ENCODE measurements around the gene SV2B.
"Not testable (repeated sequence)": the region's sequence is repeated elsewhere in the genome, so short reads cannot be mapped to it uniquely, and the experiment has no call there.

Gene SV2B

GRCh38 chr15:91070872-91071271 lies 29.2 kb upstream of the SV2B start:
- no peak overlapping the region for H3K4me3 ChIP-seq (ENCODE audit: low read depth in 1 of 2, low read length in 2 of 2)
- no peak overlapping the region for H3K27ac ChIP-seq (ENCODE audit: low read length)
- H3K27me3 ChIP-seq (ENCODE audit: low read depth, low read length), result no peaks in the 10 kb centered on the region
- H3K4me1 ChIP-seq (ENCODE audit: control insufficient read depth in 1 of 2, insufficient read depth in 2 of 2, low read length in 2 of 2), result no peaks in the 10 kb centered on the region
- no peaks in the 10 kb centered on the region for H3K36me3 ChIP-seq (ENCODE audit: control insufficient read depth in 1 of 2, insufficient read depth in 2 of 2, low read length in 2 of 2)
- no peaks in the 10 kb centered on the region for H3K9me3 ChIP-seq (ENCODE audit: control insufficient read depth in 1 of 2, low read length in 2 of 2)

- Histone ChIP-seq H3K4me1 (ENCODE audit: control insufficient read depth in 1 of 2, insufficient read depth in 2 of 2, low read length in 2 of 2) (no peaks in the 10 kb centered on the region), H3K27me3 (ENCODE audit: low read depth, low read length) (no peaks in the 10 kb centered on the region), H3K9me3 (ENCODE audit: control insufficient read depth in 1 of 2, low read length in 2 of 2) (no peaks in the 10 kb centered on the region), H3K27ac (ENCODE audit: low read length) (no peak overlapping the region), H3K4me3 (ENCODE audit: low read depth in 1 of 2, low read length in 2 of 2) (no peak overlapping the region), H3K36me3 (ENCODE audit: control insufficient read depth in 1 of 2, insufficient read depth in 2 of 2, low read length in 2 of 2) (no peaks in the 10 kb centered on the region)
Observed at GRCh38 chr15:91072161-91072560, 27.9 kb upstream of the SV2B start.

- H3K4me1 ChIP-seq (ENCODE audit: control insufficient read depth in 1 of 2, insufficient read depth in 2 of 2, low read length in 2 of 2), result no peaks in the 10 kb centered on the region
- H3K4me3 ChIP-seq (ENCODE audit: low read depth in 1 of 2, low read length in 2 of 2), result no peak overlapping the region
- no peaks in the 10 kb centered on the region for H3K9me3 ChIP-seq (ENCODE audit: control insufficient read depth in 1 of 2, low read length in 2 of 2)
- H3K27ac ChIP-seq (ENCODE audit: low read length), result no peak overlapping the region
- H3K27me3 ChIP-seq (ENCODE audit: low read depth, low read length), result no peaks in the 10 kb centered on the region
- no peaks in the 10 kb centered on the region for H3K36me3 ChIP-seq (ENCODE audit: control insufficient read depth in 1 of 2, insufficient read depth in 2 of 2, low read length in 2 of 2)
Observed at GRCh38 chr15:91073077-91073476, 27.0 kb upstream of the SV2B start.

- no peaks in the 10 kb centered on the region for H3K36me3 ChIP-seq (ENCODE audit: control insufficient read depth in 1 of 2, insufficient read depth in 2 of 2, low read length in 2 of 2)
- no peaks in the 10 kb centered on the region for H3K4me1 ChIP-seq (ENCODE audit: control insufficient read depth in 1 of 2, insufficient read depth in 2 of 2, low read length in 2 of 2)
- H3K27ac ChIP-seq (ENCODE audit: low read length), result no peak overlapping the region
- H3K4me3 ChIP-seq (ENCODE audit: low read depth in 1 of 2, low read length in 2 of 2), result no peak overlapping the region
- no peaks in the 10 kb centered on the region for H3K27me3 ChIP-seq (ENCODE audit: low read depth, low read length)
- peaks cover 0 to 3% of the 10 kb centered on the region in 2 donors for H3K9me3 ChIP-seq (ENCODE audit: control insufficient read depth in 1 of 2, low read length in 2 of 2)
Observed at GRCh38 chr15:91073768-91074167, 26.3 kb upstream of the SV2B start.

GRCh38 chr15:91075739-91076138 lies 24.3 kb upstream of the SV2B start:
- Histone ChIP-seq H3K9me3 (ENCODE audit: control insufficient read depth in 1 of 2, low read length in 2 of 2) (peaks cover 0 to 14% of the 10 kb centered on the region in 2 donors), H3K27ac (ENCODE audit: low read length) (no peak overlapping the region), H3K4me3 (ENCODE audit: low read depth in 1 of 2, low read length in 2 of 2) (no peak overlapping the region), H3K27me3 (ENCODE audit: low read depth, low read length) (no peaks in the 10 kb centered on the region), H3K4me1 (ENCODE audit: control insufficient read depth in 1 of 2, insufficient read depth in 2 of 2, low read length in 2 of 2) (no peaks in the 10 kb centered on the region), H3K36me3 (ENCODE audit: control insufficient read depth in 1 of 2, insufficient read depth in 2 of 2, low read length in 2 of 2) (no peaks in the 10 kb centered on the region)

- no peaks in the 10 kb centered on the region for H3K36me3 ChIP-seq (ENCODE audit: control insufficient read depth in 1 of 2, insufficient read depth in 2 of 2, low read length in 2 of 2)
- H3K4me1 ChIP-seq (ENCODE audit: control insufficient read depth in 1 of 2, insufficient read depth in 2 of 2, low read length in 2 of 2), result no peaks in the 10 kb centered on the region
- H3K9me3 ChIP-seq (ENCODE audit: control insufficient read depth in 1 of 2, low read length in 2 of 2), result peaks cover 0 to 14% of the 10 kb centered on the region in 2 donors
- no peak overlapping the region for H3K27ac ChIP-seq (ENCODE audit: low read length)
- no peak overlapping the region for H3K4me3 ChIP-seq (ENCODE audit: low read depth in 1 of 2, low read length in 2 of 2)
- H3K27me3 ChIP-seq (ENCODE audit: low read depth, low read length), result no peaks in the 10 kb centered on the region
Observed at GRCh38 chr15:91077029-91077428, 23.0 kb upstream of the SV2B start.

- H3K36me3 ChIP-seq (ENCODE audit: control insufficient read depth in 1 of 2, insufficient read depth in 2 of 2, low read length in 2 of 2); H3K9me3 ChIP-seq (ENCODE audit: control insufficient read depth in 1 of 2, low read length in 2 of 2); H3K27me3 ChIP-seq (ENCODE audit: low read depth, low read length); H3K27ac ChIP-seq (ENCODE audit: low read length); H3K4me3 ChIP-seq (ENCODE audit: low read depth in 1 of 2, low read length in 2 of 2); H3K4me1 ChIP-seq (ENCODE audit: control insufficient read depth in 1 of 2, insufficient read depth in 2 of 2, low read length in 2 of 2): not testable (repeated sequence)
Observed at GRCh38 chr15:91093866-91094265, 6.2 kb upstream of the SV2B start.

- no peaks in the 10 kb centered on the region for H3K9me3 ChIP-seq (ENCODE audit: control insufficient read depth in 1 of 2, low read length in 2 of 2)
- H3K27ac ChIP-seq (ENCODE audit: low read length), result no peak overlapping the region
- H3K36me3 ChIP-seq (ENCODE audit: control insufficient read depth in 1 of 2, insufficient read depth in 2 of 2, low read length in 2 of 2), result no peaks in the 10 kb centered on the region
- H3K4me3 ChIP-seq (ENCODE audit: low read depth in 1 of 2, low read length in 2 of 2), result no peak overlapping the region
- H3K4me1 ChIP-seq (ENCODE audit: control insufficient read depth in 1 of 2, insufficient read depth in 2 of 2, low read length in 2 of 2), result peaks cover 0 to 18% of the 10 kb centered on the region in 2 donors
- H3K27me3 ChIP-seq (ENCODE audit: low read depth, low read length), result peaks cover 25% of the 10 kb centered on the region
Observed at GRCh38 chr15:91098451-91098850, 1.6 kb upstream of the SV2B start.

- no peaks in the 10 kb centered on the region for H3K9me3 ChIP-seq (ENCODE audit: control insufficient read depth in 1 of 2, low read length in 2 of 2)
- peaks cover 0 to 18% of the 10 kb centered on the region in 2 donors for H3K4me1 ChIP-seq (ENCODE audit: control insufficient read depth in 1 of 2, insufficient read depth in 2 of 2, low read length in 2 of 2)
- H3K4me3 ChIP-seq (ENCODE audit: low read depth in 1 of 2, low read length in 2 of 2), result peak overlapping the region; percentile 67 to 75
- H3K36me3 ChIP-seq (ENCODE audit: control insufficient read depth in 1 of 2, insufficient read depth in 2 of 2, low read length in 2 of 2), result no peaks in the 10 kb centered on the region
- no peak overlapping the region for H3K27ac ChIP-seq (ENCODE audit: low read length)
- H3K27me3 ChIP-seq (ENCODE audit: low read depth, low read length), result peaks cover 25% of the 10 kb centered on the region
Observed at GRCh38 chr15:91099616-91099994, 452 bp upstream of the SV2B start.

- peaks cover 0 to 18% of the 10 kb centered on the region in 2 donors for H3K4me1 ChIP-seq (ENCODE audit: control insufficient read depth in 1 of 2, insufficient read depth in 2 of 2, low read length in 2 of 2)
- H3K9me3 ChIP-seq (ENCODE audit: control insufficient read depth in 1 of 2, low read length in 2 of 2), result no peaks in the 10 kb centered on the region
- H3K4me3 ChIP-seq (ENCODE audit: low read depth in 1 of 2, low read length in 2 of 2), result peak overlapping the region; percentile 67 to 75
- H3K27me3 ChIP-seq (ENCODE audit: low read depth, low read length), result peaks cover 25% of the 10 kb centered on the region
- no peak overlapping the region for H3K27ac ChIP-seq (ENCODE audit: low read length)
- H3K36me3 ChIP-seq (ENCODE audit: control insufficient read depth in 1 of 2, insufficient read depth in 2 of 2, low read length in 2 of 2), result no peaks in the 10 kb centered on the region
Observed at GRCh38 chr15:91100814-91101607, 954 bp downstream of the SV2B start.

- no peak overlapping the region for H3K27ac ChIP-seq (ENCODE audit: low read length)
- no peak overlapping the region for H3K4me3 ChIP-seq (ENCODE audit: low read depth in 1 of 2, low read length in 2 of 2)
- H3K27me3 ChIP-seq (ENCODE audit: low read depth, low read length), result peaks cover 25% of the 10 kb centered on the region
- peaks cover 0 to 18% of the 10 kb centered on the region in 2 donors for H3K4me1 ChIP-seq (ENCODE audit: control insufficient read depth in 1 of 2, insufficient read depth in 2 of 2, low read length in 2 of 2)
- no peaks in the 10 kb centered on the region for H3K36me3 ChIP-seq (ENCODE audit: control insufficient read depth in 1 of 2, insufficient read depth in 2 of 2, low read length in 2 of 2)
- no peaks in the 10 kb centered on the region for H3K9me3 ChIP-seq (ENCODE audit: control insufficient read depth in 1 of 2, low read length in 2 of 2)
Observed at GRCh38 chr15:91101608-91101920, 1.5 kb downstream of the SV2B start.

Measured in muscle layer of duodenum (tissue), 2 donors.